Stimulated activated CD8-positive, alpha-beta memory T cell treated with anti-CD3 and anti-CD28 coated beads, Interleukin-12 subunit alpha, Interleukin-12 subunit beta, amount 100 ng/mL, for 24 hours (primary cell): ENCODE data around the gene ZBTB7A.

Experiments
- DNase-seq: peaks from one replicate; pipeline ENCODE4 v3.0.0-alpha.2; 2020; ENCODE audit errors: extremely low read depth

The ZBTB7A gene

DNA sequence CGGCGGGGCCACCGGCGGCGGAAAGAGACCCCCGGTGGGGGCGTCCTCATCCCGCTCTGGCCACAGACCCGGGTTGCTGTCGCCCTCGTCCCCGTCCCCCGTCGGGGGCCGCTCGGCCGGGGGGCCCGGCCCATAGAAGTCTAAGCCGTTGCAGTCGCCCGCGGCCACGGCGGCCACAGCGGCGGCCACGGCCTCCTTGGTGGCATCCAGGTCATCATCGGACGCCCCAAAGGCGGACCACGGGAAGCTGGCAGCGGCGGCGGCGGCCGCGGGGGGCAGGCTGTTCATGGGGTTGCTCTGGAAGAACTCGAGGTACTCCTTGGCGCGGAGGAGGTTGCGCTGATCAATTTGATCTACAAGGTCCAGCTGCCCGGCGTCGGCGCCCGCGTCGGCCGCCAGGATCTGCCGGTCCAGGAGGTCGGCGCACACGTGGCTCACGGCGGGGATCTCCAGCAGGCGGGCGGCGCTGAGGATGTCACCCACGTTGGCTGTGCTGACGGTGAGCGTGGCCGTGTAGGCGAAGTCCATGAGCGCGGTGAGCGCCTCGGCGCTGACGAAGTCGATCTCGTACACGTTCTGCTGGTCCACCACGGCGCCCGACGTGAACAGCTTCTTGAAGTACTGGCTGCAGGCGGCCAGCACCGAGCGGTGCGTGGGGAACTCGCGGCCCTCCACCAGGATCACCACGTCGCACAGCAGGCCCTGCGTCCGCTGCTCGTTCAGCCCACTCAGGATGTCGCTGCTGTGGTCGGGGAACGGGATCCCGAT, 12.1 kb downstream of the ZBTB7A start:
- DNase-seq: no peak

DNA sequence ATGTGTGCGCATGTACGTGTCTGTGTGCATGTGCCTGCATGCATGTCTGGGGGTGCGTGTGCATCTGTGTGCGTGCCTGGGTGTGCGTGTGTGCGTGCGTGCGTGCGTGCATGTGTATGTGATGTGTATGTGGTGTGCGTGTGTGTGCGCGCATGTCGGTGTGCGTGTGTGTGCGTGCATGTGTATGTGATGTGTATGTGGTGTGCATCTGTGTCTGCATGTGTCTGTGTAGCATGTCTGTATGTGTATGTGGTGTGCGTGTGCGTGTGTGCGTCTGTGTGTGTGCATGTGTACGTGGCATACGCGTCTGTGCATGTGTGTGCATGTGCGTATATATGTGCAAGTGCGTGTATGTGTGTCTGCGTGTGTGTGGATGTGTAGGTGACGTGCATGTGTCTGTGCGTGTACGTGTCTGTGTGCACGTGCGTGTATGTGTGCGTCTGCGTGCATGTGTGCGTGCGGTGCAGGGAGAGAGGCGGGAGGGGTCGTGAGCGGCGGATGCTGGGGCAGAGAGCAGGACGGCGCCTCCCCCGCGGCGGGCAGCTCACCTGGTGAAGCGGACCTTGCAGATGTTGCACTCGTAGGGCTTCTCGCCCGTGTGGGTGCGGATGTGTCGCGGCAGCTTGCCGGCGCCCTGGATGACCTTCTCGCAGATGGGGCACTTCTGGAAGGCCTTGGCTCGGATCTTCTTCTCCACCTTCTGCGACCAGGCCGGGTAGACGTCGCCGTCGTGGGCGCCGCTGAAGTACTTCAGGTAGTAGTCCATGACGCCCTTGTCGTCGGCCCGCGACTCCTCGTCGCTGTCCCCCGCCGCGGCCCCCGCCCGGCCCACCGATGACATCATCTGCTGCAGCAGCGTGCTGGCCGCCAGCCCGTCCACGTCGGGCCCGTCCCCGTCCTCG, 13.0 kb downstream of the ZBTB7A start:
- DNase-seq: no peak

DNA sequence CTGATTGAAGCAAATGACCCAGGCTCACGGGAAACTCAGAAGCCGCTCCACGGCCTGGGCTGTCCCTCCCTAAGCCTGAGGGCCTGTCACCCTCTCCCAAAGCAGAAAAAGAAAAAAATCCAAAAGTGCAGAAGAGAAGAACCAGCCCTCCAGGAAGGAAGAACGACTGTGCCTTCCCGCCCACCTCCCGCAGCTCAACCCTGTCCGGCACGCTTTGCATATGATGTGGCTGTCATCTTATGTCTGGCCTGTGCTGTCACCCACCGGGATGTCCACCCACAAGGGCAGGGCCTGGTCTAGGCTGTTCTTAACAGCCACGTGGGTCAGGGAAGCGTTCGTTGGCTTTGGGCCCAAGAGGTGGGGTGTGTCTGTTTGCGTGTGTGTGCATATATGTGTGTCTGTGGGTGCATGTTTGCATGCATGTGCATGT, 13.7 kb downstream of the ZBTB7A start:
- no peak for DNase-seq

DNA sequence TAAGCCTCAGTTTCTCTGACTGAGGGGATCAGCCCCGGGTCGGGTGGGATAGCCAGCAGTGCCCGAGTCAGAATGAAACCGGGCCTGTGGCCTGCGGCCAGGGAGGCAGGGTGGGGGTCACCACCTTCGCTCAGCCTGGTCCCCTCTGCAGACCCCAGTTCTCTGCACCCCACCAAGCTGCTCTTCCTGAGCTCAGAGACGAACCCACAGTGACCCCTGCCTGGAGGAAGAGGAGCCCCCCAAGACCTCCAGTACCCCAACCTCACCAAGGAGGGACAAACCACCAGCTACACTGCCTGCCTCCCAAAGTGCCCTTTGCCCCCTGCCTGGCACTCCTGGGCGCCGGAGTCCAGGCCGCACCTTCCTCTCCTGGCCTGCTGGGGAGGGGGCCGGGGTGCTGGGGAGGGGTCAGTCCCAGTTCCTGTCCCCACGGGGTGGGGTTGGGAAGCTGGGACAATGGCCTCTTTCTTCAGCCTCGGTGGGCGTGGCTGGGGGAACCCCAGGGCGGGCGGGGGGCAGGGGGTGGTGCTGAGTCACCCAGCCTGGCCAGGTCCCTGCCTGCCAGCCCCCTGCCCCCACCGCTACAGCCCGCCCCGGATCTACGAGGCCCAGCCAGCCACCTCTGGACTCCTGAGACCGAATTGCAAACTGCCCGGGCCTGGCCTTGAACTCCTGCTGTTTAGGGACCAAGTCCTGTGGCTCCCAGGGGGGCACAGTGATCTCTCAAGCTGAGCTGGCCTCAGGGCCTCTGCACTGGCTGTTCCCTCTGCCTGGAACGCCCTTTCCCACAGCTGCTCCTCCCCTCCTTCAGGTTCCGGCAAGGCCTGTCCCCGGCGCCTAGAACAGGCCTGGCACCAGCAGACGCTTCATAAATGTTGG, 14.3 kb downstream of the ZBTB7A start:
- no peak for DNase-seq

DNA sequence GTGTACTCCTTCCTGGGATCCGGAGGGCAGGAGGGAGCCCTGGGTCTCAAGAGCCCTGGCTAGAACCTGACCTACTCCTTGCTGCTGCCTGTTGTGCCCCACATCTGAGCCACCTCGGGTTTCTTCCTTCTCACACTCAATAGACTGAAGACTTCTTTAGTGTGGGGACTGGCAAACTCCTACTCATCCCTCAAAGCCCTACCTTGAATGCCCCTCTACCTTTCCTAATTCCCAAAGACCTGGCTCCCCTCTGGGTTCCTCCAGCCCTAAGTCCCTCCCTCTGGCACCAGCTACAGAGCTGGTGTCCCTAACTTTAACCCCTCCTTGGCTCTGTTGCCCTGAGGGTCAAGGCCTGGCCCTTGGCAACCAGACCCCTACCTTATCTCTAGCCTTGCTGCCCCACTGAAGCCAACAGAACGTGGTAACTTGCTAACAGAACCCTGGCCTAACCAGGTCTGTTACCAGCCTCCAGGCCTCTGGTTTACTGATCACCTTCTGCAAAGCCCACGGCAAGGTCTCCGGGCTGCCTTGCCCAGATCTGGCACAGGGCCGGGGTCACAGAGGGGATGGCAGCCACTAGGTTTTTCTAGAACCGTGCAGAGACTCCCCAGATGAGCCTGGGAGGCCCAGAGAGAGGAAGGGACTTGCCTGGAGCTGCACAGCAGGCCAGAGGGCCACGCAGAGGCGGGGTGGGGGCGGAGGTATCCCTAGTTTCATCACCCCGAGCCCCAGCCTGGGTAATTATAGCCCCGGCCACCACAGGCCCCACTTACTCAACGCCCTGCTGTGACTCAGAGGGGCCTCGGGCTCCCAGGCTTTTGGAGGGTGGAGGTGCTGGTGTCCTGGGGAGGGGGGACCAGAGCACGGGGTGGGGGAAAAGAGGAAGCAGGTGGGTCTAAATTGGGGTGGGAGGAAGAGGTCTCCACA, 15.3 kb downstream of the ZBTB7A start:
- DNase-seq: no peak

DNA sequence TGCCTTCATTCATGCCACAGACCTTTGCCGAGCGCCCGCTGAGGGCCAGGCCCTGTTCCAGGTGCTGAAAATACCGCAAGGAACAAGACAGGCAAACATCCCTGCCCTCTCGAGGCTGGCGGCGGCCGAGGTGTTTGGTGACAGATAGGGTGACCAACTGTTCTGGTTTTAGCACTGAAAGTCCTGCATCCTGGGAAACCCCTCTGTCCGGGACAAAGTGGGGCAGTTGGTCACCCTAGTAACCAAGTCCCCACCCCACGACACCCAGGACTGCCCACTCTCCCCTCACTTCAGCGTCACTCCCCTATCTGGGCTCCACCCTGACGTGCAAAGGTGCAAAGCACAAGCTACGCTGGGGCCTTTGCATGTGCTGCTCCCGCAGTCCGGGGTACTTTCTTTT, 17.3 kb downstream of the ZBTB7A start:
- no peak for DNase-seq

DNA sequence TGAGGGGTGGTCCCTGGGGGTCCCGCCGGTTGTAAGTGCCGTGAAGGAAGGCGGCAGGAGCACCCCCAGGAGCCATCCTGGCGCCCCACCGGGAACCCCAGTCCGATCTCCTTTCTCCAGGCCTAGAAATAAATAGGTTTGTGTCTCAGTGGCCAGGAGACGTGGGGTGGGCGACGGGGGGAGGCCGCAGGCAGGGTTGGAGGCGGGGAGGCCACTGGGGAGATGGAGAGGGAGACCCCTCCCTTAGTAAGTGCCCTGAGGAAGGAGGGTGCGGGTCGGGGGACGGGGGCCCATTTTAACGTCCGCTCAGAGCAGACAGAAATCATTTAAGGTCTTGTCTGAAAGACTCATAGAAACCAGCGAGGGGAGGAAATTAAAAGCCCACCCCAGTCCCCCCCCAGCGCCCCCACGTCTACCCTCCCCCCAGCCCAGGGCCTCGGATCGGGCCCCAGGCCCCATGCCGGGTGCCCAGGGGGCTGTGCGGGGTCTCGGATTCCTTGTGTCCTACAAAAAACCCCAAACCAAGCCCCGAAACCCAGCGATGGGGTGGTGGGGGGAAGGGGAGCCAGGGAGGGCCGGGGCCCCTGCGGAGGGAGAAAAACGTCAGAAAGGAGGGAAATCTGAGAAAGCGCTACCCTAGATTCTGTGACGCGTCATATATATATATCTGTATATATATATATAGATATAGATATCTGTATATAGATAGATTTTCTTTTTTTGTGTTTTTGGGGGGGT, 19.6 kb downstream of the ZBTB7A start:
- DNase-seq: no peak

DNA sequence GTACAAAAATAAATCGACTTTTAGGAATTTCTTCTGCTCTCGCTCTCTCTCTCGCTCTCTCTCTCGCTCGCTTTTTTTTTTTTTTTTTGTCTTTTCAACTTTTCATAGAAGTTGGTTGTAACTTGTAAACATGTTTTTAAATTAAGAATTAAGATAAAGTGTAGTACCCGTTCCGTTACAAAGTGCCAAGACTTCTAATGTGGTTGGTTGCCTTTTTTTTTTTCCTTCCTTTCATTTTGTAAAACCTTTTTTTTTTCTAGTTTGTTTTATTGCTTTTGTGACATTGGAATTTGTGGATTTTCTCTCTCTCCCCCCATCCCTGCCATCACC, 20.4 kb downstream of the ZBTB7A start:
- DNase-seq: no peak

DNA sequence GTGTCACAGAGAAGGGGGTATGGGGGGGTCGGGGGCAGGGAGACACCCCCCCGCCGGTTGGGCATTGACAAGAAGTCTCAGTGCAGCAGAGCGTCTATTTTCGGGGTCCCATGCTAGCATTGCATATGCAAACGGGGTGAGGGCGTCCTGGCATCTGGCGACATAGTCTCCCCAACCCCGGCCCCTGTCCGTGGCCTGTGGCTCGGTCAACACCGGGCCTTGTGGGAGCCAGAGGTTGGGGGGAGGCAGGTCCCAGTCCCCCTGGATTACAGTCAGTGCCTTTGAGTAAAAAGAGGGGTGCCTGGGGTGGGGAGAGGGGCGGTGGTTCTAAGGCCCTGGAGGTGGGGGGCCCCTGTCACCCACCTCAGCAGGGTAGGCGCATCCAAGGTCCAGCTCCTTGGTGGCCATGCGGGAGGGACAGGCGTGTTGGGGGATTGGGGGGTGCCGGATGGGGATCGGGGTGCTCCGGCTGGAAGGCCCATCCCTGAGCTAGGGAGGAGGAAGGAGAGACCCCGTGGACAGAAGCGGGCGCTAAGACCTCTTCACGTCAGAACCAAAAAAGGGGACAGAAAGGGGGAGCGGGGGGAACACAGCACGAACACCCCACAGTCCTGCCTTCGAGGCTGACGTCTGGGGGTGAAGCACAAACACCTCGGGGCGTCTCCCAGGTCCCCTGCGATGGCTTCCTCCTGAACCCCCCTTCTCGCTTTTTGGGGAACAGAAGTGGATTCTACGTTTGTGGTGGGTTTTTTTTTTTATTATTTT, 20.9 kb downstream of the ZBTB7A start:
- DNase-seq: no peak

DNA sequence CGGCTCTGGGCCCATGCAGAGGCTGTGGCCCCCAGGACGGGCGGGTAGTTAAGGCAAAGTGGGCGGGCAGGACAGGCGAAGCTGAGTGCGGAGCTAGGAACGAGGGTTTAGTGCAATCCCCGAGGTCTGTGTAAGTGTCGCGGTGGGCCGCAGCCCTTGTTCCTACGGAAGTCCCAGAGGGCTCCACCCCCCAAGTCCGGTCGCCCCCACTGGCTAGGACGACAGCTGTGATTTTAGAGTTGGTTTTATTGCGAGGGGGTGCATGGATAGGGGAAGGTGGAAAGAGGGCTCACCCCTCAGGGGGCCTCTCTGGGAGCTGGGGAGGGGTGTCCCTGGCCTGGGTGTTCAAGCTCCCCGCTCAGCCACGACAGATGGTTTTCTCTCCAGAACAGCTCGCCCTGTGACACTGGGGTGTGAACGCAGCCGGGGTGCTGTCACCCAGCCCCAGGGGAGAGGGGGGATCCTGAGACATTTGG, 21.7 kb downstream of the ZBTB7A start:
- no peak for DNase-seq

DNA sequence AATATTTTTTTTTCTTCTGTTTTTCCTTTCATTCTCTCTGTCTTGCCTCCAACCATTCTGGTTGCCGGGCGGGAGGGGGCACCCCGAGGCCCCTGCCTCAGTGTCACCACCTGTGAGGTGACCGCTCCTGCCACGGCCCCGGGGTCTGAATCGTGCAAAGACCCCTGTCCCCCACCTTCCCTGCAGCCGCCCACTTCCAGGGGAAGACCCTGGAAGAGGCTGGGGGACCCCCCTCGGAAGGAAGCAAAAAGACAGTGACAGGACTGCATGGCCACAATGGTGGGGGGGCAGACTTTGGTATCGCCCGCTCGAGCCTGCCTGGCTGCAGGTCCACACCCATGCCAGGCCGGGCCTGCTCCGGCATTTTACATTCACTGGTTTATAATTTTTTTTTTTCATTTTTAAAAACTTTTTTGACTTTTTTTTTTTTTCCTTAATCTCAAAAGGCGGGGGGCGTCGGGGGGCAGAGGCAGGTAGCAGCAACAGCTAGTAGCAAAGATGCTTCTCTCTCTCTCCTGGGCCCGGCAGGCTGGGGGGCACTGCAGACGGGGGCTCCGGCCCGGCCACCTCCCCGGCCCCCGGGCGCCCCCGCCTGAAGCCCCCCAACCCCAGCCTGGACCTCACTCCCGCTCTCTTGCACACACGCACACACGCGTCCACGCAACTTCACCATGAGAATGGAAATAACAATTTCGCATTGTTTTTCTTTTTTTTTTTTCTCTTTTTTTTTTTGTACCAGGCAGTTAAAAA, 22.6 kb downstream of the ZBTB7A start:
- DNase-seq: no peak

DNA sequence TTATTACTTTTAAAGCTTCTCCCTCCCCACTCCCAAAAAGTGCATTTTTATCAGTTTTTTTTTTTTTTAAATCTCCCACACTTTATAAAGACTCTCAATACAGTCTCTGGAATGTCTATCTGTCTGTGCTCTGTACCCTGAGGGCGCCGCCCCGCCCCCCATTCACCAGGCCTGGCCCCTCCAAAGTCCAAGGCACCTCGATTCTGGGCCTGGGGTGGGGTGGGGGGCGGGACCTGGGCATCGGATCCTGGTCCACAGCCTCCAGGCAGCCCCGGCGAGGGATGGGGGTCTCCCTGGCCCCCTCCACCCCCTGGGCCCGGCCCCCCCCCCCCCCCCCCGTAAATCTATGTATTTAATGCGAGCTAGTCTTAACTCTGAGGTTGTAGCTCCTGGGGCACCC, 23.3 kb downstream of the ZBTB7A start:
- no peak for DNase-seq

DNA sequence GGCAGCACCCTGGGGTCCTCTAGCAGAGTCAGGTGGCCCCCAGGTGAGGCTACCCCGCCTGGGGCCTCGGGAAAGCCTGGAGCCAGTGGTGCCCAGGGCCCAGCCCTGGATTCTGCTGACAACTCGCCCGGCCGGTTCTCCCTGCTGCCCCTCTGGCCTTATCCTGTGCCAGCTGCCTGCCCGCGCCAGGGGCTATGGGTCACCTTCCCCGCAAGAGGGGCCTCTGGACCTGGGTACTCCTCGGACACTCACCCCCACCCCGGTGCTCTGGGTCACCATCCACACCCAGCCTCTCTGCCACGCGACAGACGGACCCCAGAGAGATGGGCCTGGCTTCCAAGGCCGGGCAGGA, 24.0 kb downstream of the ZBTB7A start:
- DNase-seq: no peak

DNA sequence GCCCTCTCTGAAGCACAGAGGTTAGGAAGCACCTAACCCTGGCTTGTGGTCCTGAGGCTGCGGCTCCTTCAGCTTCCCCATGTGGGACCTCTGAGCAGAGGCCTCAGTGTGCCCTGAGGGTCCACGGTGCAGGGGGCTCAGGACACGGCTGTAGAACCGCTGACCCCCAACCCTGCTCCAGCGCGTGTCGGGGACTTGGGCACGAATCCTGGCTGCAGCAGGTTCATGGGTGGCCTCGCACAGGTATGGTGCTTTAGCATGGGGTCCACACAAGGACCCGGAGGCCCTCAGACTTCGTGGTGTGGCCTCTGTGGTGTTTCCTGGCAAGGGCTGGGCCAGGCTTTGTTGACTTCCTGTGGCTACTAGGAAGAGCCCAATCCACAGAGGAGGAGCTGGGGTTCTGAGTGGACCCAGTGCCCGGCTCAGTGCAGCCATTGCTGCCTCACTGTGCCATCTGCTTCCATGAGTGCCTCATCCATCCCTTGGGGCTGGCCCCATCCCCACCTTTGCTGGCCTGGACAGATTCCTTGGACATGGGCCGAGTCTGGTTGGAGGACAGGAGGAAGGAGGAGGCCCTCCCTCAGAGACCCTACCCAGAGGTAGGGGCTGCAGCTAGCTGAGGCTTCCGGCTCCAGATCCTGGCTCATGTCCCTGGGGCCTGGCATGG, 24.5 kb downstream of the ZBTB7A start:
- no peak for DNase-seq

DNA sequence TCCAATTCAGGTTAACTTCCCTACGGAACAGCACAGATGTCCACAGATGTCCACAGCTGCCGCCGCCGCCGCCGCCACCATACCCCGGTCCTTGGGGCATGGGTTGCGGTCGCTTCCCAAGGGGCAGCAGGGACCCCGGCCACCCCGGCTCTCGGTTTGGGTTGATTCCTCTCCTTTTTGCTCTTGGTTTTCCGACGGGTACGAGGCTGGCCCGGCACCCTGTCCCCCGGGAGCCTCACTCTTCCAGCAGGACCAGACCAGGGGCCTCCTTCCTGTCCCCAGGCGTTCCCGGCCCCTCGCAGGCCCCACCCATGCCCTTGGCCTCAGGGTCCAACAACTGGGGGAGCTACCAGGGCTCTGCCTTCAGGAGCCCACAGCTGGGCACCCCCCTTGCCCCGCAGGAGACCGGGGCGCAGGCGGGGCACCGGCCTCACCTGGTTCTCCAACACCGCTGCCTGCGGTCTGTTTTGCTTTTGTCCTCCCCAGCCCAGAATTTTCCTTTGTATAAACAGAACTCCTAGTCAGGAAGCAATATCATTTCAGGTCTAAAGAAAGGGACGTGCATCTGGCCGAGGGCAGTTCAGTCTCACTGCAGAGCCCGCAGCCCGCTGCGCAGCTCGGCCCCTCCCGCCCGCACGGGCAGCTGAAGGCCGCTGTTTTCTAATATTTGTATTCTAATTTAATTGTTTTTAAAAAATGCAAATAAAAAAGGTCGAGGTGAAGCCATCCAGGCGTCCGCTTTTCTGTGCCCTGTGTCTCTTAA, 27.9 kb downstream of the ZBTB7A start:
- no peak for DNase-seq

DNA sequence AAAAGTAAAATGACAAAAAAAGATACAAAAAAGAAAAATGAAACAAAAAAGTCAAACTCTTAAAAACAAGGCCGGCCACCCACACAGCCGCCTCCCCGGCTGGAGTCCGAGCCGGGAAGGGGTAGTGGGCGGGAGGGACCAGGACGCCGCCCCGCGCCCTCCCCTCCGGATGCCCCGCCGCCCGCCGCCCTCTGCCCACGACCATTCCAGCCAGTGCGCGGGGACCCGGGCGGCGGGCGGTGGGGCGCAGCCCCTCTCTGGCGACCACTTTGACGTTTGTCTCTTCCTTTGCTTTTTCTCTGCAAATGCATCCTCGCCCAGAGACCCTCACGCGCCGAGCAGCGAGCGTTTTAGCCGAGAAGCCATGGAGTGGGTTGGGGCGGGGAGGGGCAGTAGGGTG, 28.6 kb downstream of the ZBTB7A start:
- no peak for DNase-seq

DNA sequence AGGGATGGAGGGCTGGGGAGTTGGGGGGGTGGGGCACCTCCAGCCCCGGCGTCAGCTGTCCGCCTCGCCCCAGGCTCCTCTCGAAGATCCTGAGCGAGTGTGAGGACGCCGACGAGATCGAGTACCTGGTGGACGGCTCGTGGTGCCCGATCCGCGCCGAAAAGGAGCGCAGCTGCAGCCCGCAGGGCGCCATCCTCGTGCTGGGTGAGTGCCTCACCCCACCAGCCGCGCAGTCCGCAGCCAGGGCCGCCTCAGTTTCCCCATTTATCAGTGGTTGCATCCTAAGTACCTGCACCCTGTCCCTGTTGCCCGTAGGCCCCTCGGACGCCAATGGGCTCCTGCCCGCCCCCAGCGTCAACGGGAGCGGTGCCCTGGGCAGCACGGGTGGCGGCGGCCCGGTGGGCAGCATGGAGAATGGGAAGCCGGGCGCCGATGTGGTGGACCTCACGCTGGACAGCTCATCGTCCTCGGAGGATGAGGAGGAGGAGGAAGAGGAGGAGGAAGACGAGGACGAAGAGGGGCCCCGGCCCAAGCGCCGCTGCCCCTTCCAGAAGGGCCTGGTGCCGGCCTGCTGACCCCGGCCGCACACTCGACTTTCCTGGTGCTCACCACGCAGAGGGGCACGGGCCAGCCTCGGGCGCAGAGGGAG, 29.3 kb downstream of the ZBTB7A start:
- no peak for DNase-seq
